ENCODE results near the gene ITPK1.
"Not testable (repeated sequence)": the region's sequence is repeated elsewhere in the genome, so short reads cannot be mapped to it uniquely, and the experiment has no call there.

The ITPK1 gene

DNA sequence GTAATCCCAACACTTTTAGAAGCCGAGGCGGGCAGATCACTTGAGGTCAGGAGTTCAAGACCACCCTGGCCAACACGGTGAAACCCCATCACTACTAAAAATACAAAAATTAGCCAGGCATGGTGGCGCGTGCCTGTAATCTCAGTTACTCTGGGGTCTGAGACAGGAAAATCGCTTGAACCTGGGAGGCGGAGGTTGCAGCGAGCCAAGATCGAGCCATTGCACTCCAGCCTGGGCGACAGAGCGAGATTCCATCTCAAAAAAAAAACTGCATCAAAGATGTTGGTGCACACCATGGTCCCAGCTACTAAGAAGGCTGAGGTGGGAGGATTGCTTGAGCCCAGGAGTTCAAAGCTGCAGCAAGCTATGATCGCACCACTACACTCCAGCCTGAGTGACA is 53.7 kb downstream of the ITPK1 start:
- H3K9ac ChIP-seq (ENCODE audit: low read length); H4K5ac ChIP-seq (ENCODE audit: low read length); H3K23ac ChIP-seq (ENCODE audit: low read length); H2BK15ac ChIP-seq (replicated peaks; ENCODE audit: low read depth); H3K4me1 ChIP-seq (ENCODE audit: control insufficient read depth, low read depth, low read length); H2AK5ac ChIP-seq (ENCODE audit: low read length); H3K27ac ChIP-seq (ENCODE audit: low read depth, low read length); H3K79me1 ChIP-seq (ENCODE audit: low read length); H3K4ac ChIP-seq (ENCODE audit: low read depth, low read length); H3K4me2 ChIP-seq (ENCODE audit: low read length); H3K36me3 ChIP-seq (ENCODE audit: control insufficient read depth, insufficient read depth, low read length); H4K8ac ChIP-seq (ENCODE audit: low read depth, low read length); H3K4me3 ChIP-seq (ENCODE audit: low read length); H2BK120ac ChIP-seq (ENCODE audit: low read depth, low read length); H3K18ac ChIP-seq (ENCODE audit: low read length); H3K27me3 ChIP-seq (ENCODE audit: insufficient read depth, low read length, poor library complexity); H3K56ac ChIP-seq (ENCODE audit: low read length); DNase-seq; H3K79me2 ChIP-seq (ENCODE audit: control insufficient read depth, insufficient read depth, low read length); H2BK5ac ChIP-seq (ENCODE audit: low read length): not testable (repeated sequence)
- no CpG with 5 or more reads among the region's 12 CpGs for WGBS (ENCODE audit: extremely low coverage, insufficient coverage, low lambda C conversion rate)

- no peak overlapping the region for H2BK15ac ChIP-seq (replicated peaks; ENCODE audit: low read depth)
- no CpG with 5 or more reads among the region's 4 CpGs for WGBS (ENCODE audit: extremely low coverage, insufficient coverage, low lambda C conversion rate)
- no peak overlapping the region for H4K5ac ChIP-seq (ENCODE audit: low read length)
Measured at GRCh38 chr14:93061380-93062012, 54.2 kb downstream of the ITPK1 start.

GRCh38 chr14:93060841-93061240 is 54.9 kb downstream of the ITPK1 start:
- Histone ChIP-seq H3K27ac (ENCODE audit: low read depth, low read length) (no peak overlapping the region), H3K79me2 (ENCODE audit: control insufficient read depth, insufficient read depth, low read length) (no peaks in the 10 kb centered on the region), H2BK15ac (replicated peaks; ENCODE audit: low read depth) (no peak overlapping the region), H3K4me2 (ENCODE audit: low read length) (no peak overlapping the region), H4K8ac (ENCODE audit: low read depth, low read length) (no peak overlapping the region), H3K4ac (ENCODE audit: low read depth, low read length) (no peak overlapping the region), H4K5ac (ENCODE audit: low read length) (no peak overlapping the region), H3K4me3 (ENCODE audit: low read length) (no peak overlapping the region), H3K23ac (ENCODE audit: low read length) (no peak overlapping the region), H2BK120ac (ENCODE audit: low read depth, low read length) (no peak overlapping the region), H2AK5ac (ENCODE audit: low read length) (no peak overlapping the region), H2BK5ac (ENCODE audit: low read length) (no peak overlapping the region), H3K36me3 (ENCODE audit: control insufficient read depth, insufficient read depth, low read length) (no peaks in the 10 kb centered on the region), H3K18ac (ENCODE audit: low read length) (no peak overlapping the region), H3K79me1 (ENCODE audit: low read length) (peaks cover 4% of the 10 kb centered on the region), H3K27me3 (ENCODE audit: insufficient read depth, low read length, poor library complexity) (no peaks in the 10 kb centered on the region), H3K56ac (ENCODE audit: low read length) (no peak overlapping the region), H3K4me1 (ENCODE audit: control insufficient read depth, low read depth, low read length) (no peaks in the 10 kb centered on the region), H3K9ac (ENCODE audit: low read length) (no peak overlapping the region)
- DNase-seq, result no peak
- WGBS (ENCODE audit: extremely low coverage, insufficient coverage, low lambda C conversion rate), result no CpG with 5 or more reads among the region's 1 CpG

More at GRCh38 chr14:93061380-93062012, 54.2 kb downstream of the ITPK1 start:
- Histone ChIP-seq H3K36me3 (ENCODE audit: control insufficient read depth, insufficient read depth, low read length) (no peaks in the 10 kb centered on the region), H3K79me1 (ENCODE audit: low read length) (peaks cover 4% of the 10 kb centered on the region), H3K4me1 (ENCODE audit: control insufficient read depth, low read depth, low read length) (no peaks in the 10 kb centered on the region), H2AK5ac (ENCODE audit: low read length) (no peak overlapping the region), H3K56ac (ENCODE audit: low read length) (no peak overlapping the region), H3K27me3 (ENCODE audit: insufficient read depth, low read length, poor library complexity) (no peaks in the 10 kb centered on the region), H3K4ac (ENCODE audit: low read depth, low read length) (no peak overlapping the region), H3K79me2 (ENCODE audit: control insufficient read depth, insufficient read depth, low read length) (no peaks in the 10 kb centered on the region), H3K4me2 (ENCODE audit: low read length) (no peak overlapping the region), H3K4me3 (ENCODE audit: low read length) (no peak overlapping the region), H2BK5ac (ENCODE audit: low read length) (no peak overlapping the region), H3K27ac (ENCODE audit: low read depth, low read length) (no peak overlapping the region), H3K9ac (ENCODE audit: low read length) (no peak overlapping the region), H3K18ac (ENCODE audit: low read length) (no peak overlapping the region), H2BK120ac (ENCODE audit: low read depth, low read length) (no peak overlapping the region), H3K23ac (ENCODE audit: low read length) (no peak overlapping the region), H4K8ac (ENCODE audit: low read depth, low read length) (no peak overlapping the region)
- DNase-seq, result no peak

DNA sequence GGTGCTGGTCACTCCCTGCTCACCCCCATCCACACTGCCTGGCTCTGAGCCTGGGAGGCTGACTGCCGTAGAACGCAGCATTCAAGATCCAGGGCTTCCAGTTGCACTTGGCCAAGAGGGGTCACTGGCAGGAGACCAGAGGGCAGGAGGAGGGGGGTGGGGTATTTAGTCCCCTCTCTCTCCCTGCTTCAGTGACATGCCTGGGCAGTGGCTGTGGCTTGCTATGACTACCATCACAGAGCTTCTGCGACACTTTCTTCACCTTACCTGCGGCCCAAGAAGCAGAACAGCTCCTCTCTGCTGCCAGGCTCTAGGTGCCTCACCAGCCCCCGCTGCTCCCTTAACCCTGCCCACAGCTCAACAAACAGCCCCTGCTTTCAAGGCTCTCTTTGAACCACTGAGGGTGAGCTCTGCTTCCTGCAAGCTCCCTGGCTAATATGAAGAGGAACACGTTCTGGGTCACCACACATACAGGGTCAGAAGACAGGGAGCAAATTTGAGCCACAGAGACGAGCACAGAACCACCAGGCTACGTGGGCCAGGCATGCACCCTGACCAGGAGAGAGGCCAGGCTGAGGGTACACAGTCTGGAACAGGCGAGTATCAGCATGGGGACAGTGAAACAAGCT is 55.7 kb downstream of the ITPK1 start:
- H3K18ac ChIP-seq (ENCODE audit: low read length), result no peak overlapping the region
- H2AK5ac ChIP-seq (ENCODE audit: low read length), result no peak overlapping the region
- no peaks in the 10 kb centered on the region for H3K79me2 ChIP-seq (ENCODE audit: control insufficient read depth, insufficient read depth, low read length)
- no peak overlapping the region for H4K8ac ChIP-seq (ENCODE audit: low read depth, low read length)
- H3K4me3 ChIP-seq (ENCODE audit: low read length), result no peak overlapping the region
- H2BK15ac ChIP-seq (replicated peaks; ENCODE audit: low read depth), result no peak overlapping the region
- no peaks in the 10 kb centered on the region for H3K36me3 ChIP-seq (ENCODE audit: control insufficient read depth, insufficient read depth, low read length)
- H2BK5ac ChIP-seq (ENCODE audit: low read length), result no peak overlapping the region
- H3K9ac ChIP-seq (ENCODE audit: low read length), result no peak overlapping the region
- DNase-seq, result peak; percentile 64
- H3K79me1 ChIP-seq (ENCODE audit: low read length), result peaks cover 4% of the 10 kb centered on the region
- no peak overlapping the region for H3K4me2 ChIP-seq (ENCODE audit: low read length)
- H3K4me1 ChIP-seq (ENCODE audit: control insufficient read depth, low read depth, low read length), result no peaks in the 10 kb centered on the region
- no CpG with 5 or more reads among the region's 9 CpGs for WGBS (ENCODE audit: extremely low coverage, insufficient coverage, low lambda C conversion rate)
- no peak overlapping the region for H3K27ac ChIP-seq (ENCODE audit: low read depth, low read length)
- no peak overlapping the region for H4K5ac ChIP-seq (ENCODE audit: low read length)
- H2BK120ac ChIP-seq (ENCODE audit: low read depth, low read length), result no peak overlapping the region
- no peak overlapping the region for H3K56ac ChIP-seq (ENCODE audit: low read length)
- H3K4ac ChIP-seq (ENCODE audit: low read depth, low read length), result no peak overlapping the region
- H3K23ac ChIP-seq (ENCODE audit: low read length), result no peak overlapping the region
- H3K27me3 ChIP-seq (ENCODE audit: insufficient read depth, low read length, poor library complexity), result no peaks in the 10 kb centered on the region

DNA sequence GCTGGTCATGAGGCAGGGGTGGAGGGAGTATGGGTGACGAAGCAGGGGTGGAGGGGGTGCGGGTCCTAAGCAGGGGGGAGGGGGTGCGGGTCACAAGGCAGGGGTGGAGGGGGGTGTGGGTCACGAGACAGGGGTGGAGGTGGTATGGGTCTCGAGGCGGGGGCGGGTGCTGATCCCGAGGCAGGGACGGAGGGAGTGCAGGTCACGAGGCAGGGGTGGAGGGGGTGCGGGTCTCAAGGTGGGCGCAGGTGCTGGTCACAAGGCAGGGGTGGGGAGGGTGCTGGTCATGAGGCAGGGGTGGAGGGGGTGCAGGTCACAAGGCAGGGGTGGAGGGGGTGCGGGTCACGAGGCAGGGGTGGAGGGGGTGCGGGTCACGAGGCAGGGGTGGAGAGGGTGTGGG is 56.5 kb downstream of the ITPK1 start:
- no CpG with 5 or more reads among the region's 16 CpGs for WGBS (ENCODE audit: extremely low coverage, insufficient coverage, low lambda C conversion rate)
- no peak overlapping the region for H3K4me2 ChIP-seq (ENCODE audit: low read length)
- H3K36me3 ChIP-seq (ENCODE audit: control insufficient read depth, insufficient read depth, low read length), result no peaks in the 10 kb centered on the region
- no peaks in the 10 kb centered on the region for H3K4me1 ChIP-seq (ENCODE audit: control insufficient read depth, low read depth, low read length)
- H3K79me2 ChIP-seq (ENCODE audit: control insufficient read depth, insufficient read depth, low read length), result no peaks in the 10 kb centered on the region
- H2BK120ac ChIP-seq (ENCODE audit: low read depth, low read length), result no peak overlapping the region
- H2AK5ac ChIP-seq (ENCODE audit: low read length), result no peak overlapping the region
- no peak overlapping the region for H4K5ac ChIP-seq (ENCODE audit: low read length)
- no peak overlapping the region for H3K18ac ChIP-seq (ENCODE audit: low read length)
- no peak overlapping the region for H4K8ac ChIP-seq (ENCODE audit: low read depth, low read length)
- no peaks in the 10 kb centered on the region for H3K27me3 ChIP-seq (ENCODE audit: insufficient read depth, low read length, poor library complexity)
- H3K4ac ChIP-seq (ENCODE audit: low read depth, low read length), result no peak overlapping the region
- H3K56ac ChIP-seq (ENCODE audit: low read length), result no peak overlapping the region
- H2BK5ac ChIP-seq (ENCODE audit: low read length), result no peak overlapping the region
- no peak overlapping the region for H3K27ac ChIP-seq (ENCODE audit: low read depth, low read length)
- no peak for DNase-seq
- peaks cover 4% of the 10 kb centered on the region for H3K79me1 ChIP-seq (ENCODE audit: low read length)
- H3K4me3 ChIP-seq (ENCODE audit: low read length), result no peak overlapping the region
- no peak overlapping the region for H3K9ac ChIP-seq (ENCODE audit: low read length)
- no peak overlapping the region for H3K23ac ChIP-seq (ENCODE audit: low read length)
- H2BK15ac ChIP-seq (replicated peaks; ENCODE audit: low read depth), result no peak overlapping the region
